ENCODE data around the gene GAS2L1. TPM values are rescaled to one million over a fixed set of nuclear protein-coding genes. Genes with fewer than 3 reads are reported as not detected.

GAS2L1 gene
- total and polyA plus RNA-seq, 2 donors from 2014 or later = 24.2 to 27.2 TPM

- DNase-seq (peak in 1 of 5 donors; percentile 38), FAIRE-seq (no peak)
- Histone ChIP-seq H3K9ac (ENCODE audit: low read length in 3 of 3) (no peak overlapping the region), H3K4me3 (ENCODE audit: low read length in 3 of 3) (no peak overlapping the region), H3K9me3 (ENCODE audit: control insufficient read depth in 2 of 3, insufficient read depth in 1 of 3, low read length in 3 of 3) (no peaks in the 10 kb centered on the region), H3K4me1 (ENCODE audit: control insufficient read depth in 2 of 3, insufficient read depth in 2 of 3, low read depth in 1 of 3, low read length in 3 of 3) (peaks cover 0 to 13% (median 6%) of the 10 kb centered on the region in 3 donors), H3K27ac (ENCODE audit: low read depth in 2 of 2, low read length in 2 of 2) (no peak overlapping the region), H3K27me3 (ENCODE audit: control insufficient read depth, insufficient read depth, low read length) (no peaks in the 10 kb centered on the region), H3K36me3 (ENCODE audit: control insufficient read depth in 2 of 3, insufficient read depth in 3 of 3, low read length in 3 of 3) (peaks cover 0 to 9% (median 3%) of the 10 kb centered on the region in 3 donors)
- TF ChIP-seq CTCF (IDR thresholded peaks at IDR 0.05; ENCODE audit: borderline replicate concordance, extremely low read depth, insufficient read depth) = no peak
- intact Hi-C loops (cut with DNase I) = no loop called here
Measured at GRCh38 chr22:29263791-29264276, 42.6 kb upstream of the GAS2L1 start.

GRCh38 chr22:29265305-29265704 is 41.1 kb upstream of the GAS2L1 start:
- intact Hi-C loops (cut with DNase I) = no loop called here
- no peak overlapping the region for H3K4me3 ChIP-seq (ENCODE audit: low read length in 3 of 3)
- H3K36me3 ChIP-seq (ENCODE audit: control insufficient read depth in 2 of 3, insufficient read depth in 3 of 3, low read length in 3 of 3) = peaks cover 0 to 9% (median 3%) of the 10 kb centered on the region in 3 donors
- no peak overlapping the region for H3K9ac ChIP-seq (ENCODE audit: low read length in 3 of 3)
- no peaks in the 10 kb centered on the region for H3K27me3 ChIP-seq (ENCODE audit: control insufficient read depth, insufficient read depth, low read length)
- H3K4me1 ChIP-seq (ENCODE audit: control insufficient read depth in 2 of 3, insufficient read depth in 2 of 3, low read depth in 1 of 3, low read length in 3 of 3) = peaks cover 0 to 22% (median 6%) of the 10 kb centered on the region in 3 donors
- H3K27ac ChIP-seq (ENCODE audit: low read depth in 2 of 2, low read length in 2 of 2) = no peak overlapping the region
- no peak for TF ChIP-seq CTCF (IDR thresholded peaks at IDR 0.05; ENCODE audit: borderline replicate concordance, extremely low read depth, insufficient read depth)
- peak in 1 of 5 donors; percentile 52 for DNase-seq
- H3K9me3 ChIP-seq (ENCODE audit: control insufficient read depth in 2 of 3, insufficient read depth in 1 of 3, low read length in 3 of 3) = no peaks in the 10 kb centered on the region
- FAIRE-seq = no peak

GRCh38 chr22:29265929-29266328 is 40.5 kb upstream of the GAS2L1 start:
- peak in 1 of 5 donors; percentile 38 for DNase-seq
- intact Hi-C loops (cut with DNase I) = no loop called here
- TF ChIP-seq CTCF (IDR thresholded peaks at IDR 0.05; ENCODE audit: borderline replicate concordance, extremely low read depth, insufficient read depth) = no peak
- no peaks in the 10 kb centered on the region for H3K9me3 ChIP-seq (ENCODE audit: control insufficient read depth in 2 of 3, insufficient read depth in 1 of 3, low read length in 3 of 3)
- H3K9ac ChIP-seq (ENCODE audit: low read length in 3 of 3) = peak overlapping the region in 1 of 3 donors; percentile 37
- no peak for FAIRE-seq
- peaks cover 0 to 9% (median 3%) of the 10 kb centered on the region in 3 donors for H3K36me3 ChIP-seq (ENCODE audit: control insufficient read depth in 2 of 3, insufficient read depth in 3 of 3, low read length in 3 of 3)
- H3K4me3 ChIP-seq (ENCODE audit: low read length in 3 of 3) = no peak overlapping the region
- H3K4me1 ChIP-seq (ENCODE audit: control insufficient read depth in 2 of 3, insufficient read depth in 2 of 3, low read depth in 1 of 3, low read length in 3 of 3) = peaks cover 0 to 22% (median 6%) of the 10 kb centered on the region in 3 donors
- H3K27me3 ChIP-seq (ENCODE audit: control insufficient read depth, insufficient read depth, low read length) = no peaks in the 10 kb centered on the region
- no peak overlapping the region for H3K27ac ChIP-seq (ENCODE audit: low read depth in 2 of 2, low read length in 2 of 2)

Data from kidney (tissue), 14 donors.